ENCODE data around the gene LGALS7. TPM values are rescaled to one million over a fixed set of nuclear protein-coding genes. Genes with fewer than 3 reads are reported as not detected.
"Not testable (repeated sequence)": the region's sequence is repeated elsewhere in the genome, so short reads cannot be mapped to it uniquely, and the experiment has no call there.

The LGALS7 gene
- total and polyA plus RNA-seq, 5 donors from 2014 or later, result not detected

- Mint-ChIP-seq H3K9me3 (no peaks in the 10 kb centered on the region), H3K27me3 (no peaks in the 10 kb centered on the region), H3K4me3 (peak overlapping the region in 1 of 4 donors; percentile 15), H3K27ac (no peak overlapping the region), H3K36me3 (peaks cover 14% of the 10 kb centered on the region), H3K4me1 (no peaks in the 10 kb centered on the region)
- ATAC-seq (ENCODE audit: low read depth in 2 of 2) (no peak), DNase-seq (no peak)
- H3K27ac ChIP-seq (ENCODE audit: insufficient read depth, low read length, poor library complexity, severe bottlenecking), result no peak overlapping the region
- H3K4me3 ChIP-seq (ENCODE audit: low read depth, low read length), result no peak overlapping the region
- H3K27me3 ChIP-seq (ENCODE audit: control insufficient read depth, insufficient read depth, low read length), result no peaks in the 10 kb centered on the region
- H3K36me3 ChIP-seq (ENCODE audit: control insufficient read depth, insufficient read depth, low read length), result peaks cover 33% of the 10 kb centered on the region
- H3K4me1 ChIP-seq (ENCODE audit: control insufficient read depth, insufficient read depth, low read length, poor library complexity, severe bottlenecking), result no peaks in the 10 kb centered on the region
- H3K9me3 ChIP-seq (ENCODE audit: control insufficient read depth in 2 of 2, low read length in 2 of 2), result no peaks in the 10 kb centered on the region
Measured at GRCh38 chr19:38813323-38813722, 40.0 kb upstream of the LGALS7 start.

GRCh38 chr19:38812841-38813320, 39.6 kb upstream of the LGALS7 start, which contains the start of gene LGALS4:
TSS of gene LGALS4 (minus strand) at chr19:38812945. CDS start at chr19:38812886, 59 bp downstream.
- Mint-ChIP-seq H3K27me3 (no peaks in the 10 kb centered on the region), H3K27ac (peak within 1 kb of the TSS in 2 of 3 donors; percentile 55 to 91), H3K4me3 (peak within 1 kb of the TSS in 1 of 4 donors; percentile 15), H3K4me1 (no peaks in the 10 kb centered on the region), H3K36me3 (peaks cover 14% of the 10 kb centered on the region), H3K9me3 (no peaks in the 10 kb centered on the region)
- H3K36me3 ChIP-seq (ENCODE audit: control insufficient read depth, insufficient read depth, low read length), result peaks cover 30% of the 10 kb centered on the region
- H3K4me1 ChIP-seq (ENCODE audit: control insufficient read depth, insufficient read depth, low read length, poor library complexity, severe bottlenecking), result no peaks in the 10 kb centered on the region
- ATAC-seq (ENCODE audit: low read depth in 2 of 2) (no peak), DNase-seq (no peak)
- H3K27ac ChIP-seq (ENCODE audit: insufficient read depth, low read length, poor library complexity, severe bottlenecking), result no peak within 1 kb of the TSS
- H3K27me3 ChIP-seq (ENCODE audit: control insufficient read depth, insufficient read depth, low read length), result no peaks in the 10 kb centered on the region
- no peak within 1 kb of the TSS for H3K4me3 ChIP-seq (ENCODE audit: low read depth, low read length)
- H3K9me3 ChIP-seq (ENCODE audit: control insufficient read depth in 2 of 2, low read length in 2 of 2), result no peaks in the 10 kb centered on the region

GRCh38 chr19:38812009-38812840, 38.9 kb upstream of the LGALS7 start:
- H3K27me3 Mint-ChIP-seq, result no peaks in the 10 kb centered on the region
- peak overlapping the region in 2 of 3 donors; percentile 55 to 91 for H3K27ac Mint-ChIP-seq
- ATAC-seq (ENCODE audit: low read depth in 2 of 2), result no peak

GRCh38 chr19:38809592-38810252, 36.4 kb upstream of the LGALS7 start:
- H3K4me3 ChIP-seq (ENCODE audit: low read depth, low read length), result no peak overlapping the region
- Mint-ChIP-seq H3K4me3 (no peak overlapping the region), H3K36me3 (peaks cover 10% of the 10 kb centered on the region), H3K9me3 (no peaks in the 10 kb centered on the region), H3K27ac (peak overlapping the region in 1 of 3 donors; percentile 59), H3K4me1 (peaks cover 0 to 7% (median 5%) of the 10 kb centered on the region in 4 donors), H3K27me3 (no peaks in the 10 kb centered on the region)
- DNase-seq (no peak), ATAC-seq (ENCODE audit: low read depth in 2 of 2) (no peak)
- H3K4me1 ChIP-seq (ENCODE audit: control insufficient read depth, insufficient read depth, low read length, poor library complexity, severe bottlenecking), result no peaks in the 10 kb centered on the region
- no peak overlapping the region for H3K27ac ChIP-seq (ENCODE audit: insufficient read depth, low read length, poor library complexity, severe bottlenecking)
- H3K27me3 ChIP-seq (ENCODE audit: control insufficient read depth, insufficient read depth, low read length), result no peaks in the 10 kb centered on the region
- H3K9me3 ChIP-seq (ENCODE audit: control insufficient read depth in 2 of 2, low read length in 2 of 2), result no peaks in the 10 kb centered on the region
- no peaks in the 10 kb centered on the region for H3K36me3 ChIP-seq (ENCODE audit: control insufficient read depth, insufficient read depth, low read length)

More at GRCh38 chr19:38812009-38812840, 38.9 kb upstream of the LGALS7 start:
- H3K27me3 ChIP-seq (ENCODE audit: control insufficient read depth, insufficient read depth, low read length), result no peaks in the 10 kb centered on the region
- DNase-seq, result no peak
- no peaks in the 10 kb centered on the region for H3K9me3 Mint-ChIP-seq
- H3K36me3 ChIP-seq (ENCODE audit: control insufficient read depth, insufficient read depth, low read length), result peaks cover 25% of the 10 kb centered on the region
- H3K9me3 ChIP-seq (ENCODE audit: control insufficient read depth in 2 of 2, low read length in 2 of 2), result no peaks in the 10 kb centered on the region
- H3K36me3 Mint-ChIP-seq, result peaks cover 16% of the 10 kb centered on the region
- no peaks in the 10 kb centered on the region for H3K4me1 ChIP-seq (ENCODE audit: control insufficient read depth, insufficient read depth, low read length, poor library complexity, severe bottlenecking)
- no peak overlapping the region for H3K4me3 ChIP-seq (ENCODE audit: low read depth, low read length)
- H3K4me1 Mint-ChIP-seq, result no peaks in the 10 kb centered on the region
- H3K27ac ChIP-seq (ENCODE audit: insufficient read depth, low read length, poor library complexity, severe bottlenecking), result no peak overlapping the region
- H3K4me3 Mint-ChIP-seq, result no peak overlapping the region

- no peaks in the 10 kb centered on the region for H3K27me3 ChIP-seq (ENCODE audit: control insufficient read depth, insufficient read depth, low read length)
- H3K27ac Mint-ChIP-seq, result no peak overlapping the region
- no peak for ATAC-seq (ENCODE audit: low read depth in 2 of 2)
- H3K36me3 Mint-ChIP-seq, result peaks cover 10% of the 10 kb centered on the region
- H3K4me1 ChIP-seq (ENCODE audit: control insufficient read depth, insufficient read depth, low read length, poor library complexity, severe bottlenecking), result no peaks in the 10 kb centered on the region
- H3K9me3 Mint-ChIP-seq, result no peaks in the 10 kb centered on the region
- H3K27ac ChIP-seq (ENCODE audit: insufficient read depth, low read length, poor library complexity, severe bottlenecking), result no peak overlapping the region
- no peak for DNase-seq
- no peak overlapping the region for H3K4me3 ChIP-seq (ENCODE audit: low read depth, low read length)
- H3K9me3 ChIP-seq (ENCODE audit: control insufficient read depth in 2 of 2, low read length in 2 of 2), result no peaks in the 10 kb centered on the region
- no peaks in the 10 kb centered on the region for H3K36me3 ChIP-seq (ENCODE audit: control insufficient read depth, insufficient read depth, low read length)
- H3K27me3 Mint-ChIP-seq, result no peaks in the 10 kb centered on the region
- H3K4me3 Mint-ChIP-seq, result no peak overlapping the region
- peaks cover 0 to 9% (median 5%) of the 10 kb centered on the region in 4 donors for H3K4me1 Mint-ChIP-seq
Measured at GRCh38 chr19:38808741-38809140, 35.4 kb upstream of the LGALS7 start.

GRCh38 chr19:38807374-38808098, 34.2 kb upstream of the LGALS7 start:
- not testable (repeated sequence) for H3K27me3 Mint-ChIP-seq; H3K36me3 ChIP-seq (ENCODE audit: control insufficient read depth, insufficient read depth, low read length); H3K9me3 Mint-ChIP-seq; H3K4me1 Mint-ChIP-seq; DNase-seq; ATAC-seq (ENCODE audit: low read depth in 2 of 2); H3K27me3 ChIP-seq (ENCODE audit: control insufficient read depth, insufficient read depth, low read length); H3K4me1 ChIP-seq (ENCODE audit: control insufficient read depth, insufficient read depth, low read length, poor library complexity, severe bottlenecking); H3K4me3 Mint-ChIP-seq; H3K4me3 ChIP-seq (ENCODE audit: low read depth, low read length); H3K27ac ChIP-seq (ENCODE audit: insufficient read depth, low read length, poor library complexity, severe bottlenecking); H3K9me3 ChIP-seq (ENCODE audit: control insufficient read depth in 2 of 2, low read length in 2 of 2)
- peaks cover 10% of the 10 kb centered on the region for H3K36me3 Mint-ChIP-seq
- H3K27ac Mint-ChIP-seq, result peak overlapping the region in 2 of 3 donors; percentile 17 to 32

GRCh38 chr19:38806371-38806770, 33.1 kb upstream of the LGALS7 start:
- H3K4me1 ChIP-seq (ENCODE audit: control insufficient read depth, insufficient read depth, low read length, poor library complexity, severe bottlenecking), result no peaks in the 10 kb centered on the region
- peaks cover 10% of the 10 kb centered on the region for H3K36me3 Mint-ChIP-seq
- no peak for ATAC-seq (ENCODE audit: low read depth in 2 of 2)
- H3K27ac Mint-ChIP-seq, result no peak overlapping the region
- peaks cover 0 to 9% (median 5%) of the 10 kb centered on the region in 4 donors for H3K4me1 Mint-ChIP-seq
- no peak overlapping the region for H3K4me3 Mint-ChIP-seq
- H3K27ac ChIP-seq (ENCODE audit: insufficient read depth, low read length, poor library complexity, severe bottlenecking), result no peak overlapping the region
- H3K9me3 Mint-ChIP-seq, result no peaks in the 10 kb centered on the region
- DNase-seq, result no peak
- H3K27me3 ChIP-seq (ENCODE audit: control insufficient read depth, insufficient read depth, low read length), result no peaks in the 10 kb centered on the region
- no peaks in the 10 kb centered on the region for H3K27me3 Mint-ChIP-seq
- H3K9me3 ChIP-seq (ENCODE audit: control insufficient read depth in 2 of 2, low read length in 2 of 2), result no peaks in the 10 kb centered on the region
- no peak overlapping the region for H3K4me3 ChIP-seq (ENCODE audit: low read depth, low read length)
- no peaks in the 10 kb centered on the region for H3K36me3 ChIP-seq (ENCODE audit: control insufficient read depth, insufficient read depth, low read length)
